Hepatocyte (in vitro differentiated cells): ENCODE data around the gene HES5.

Source experiments
- EZH2 ChIP-seq: fragments of 200-600 bp; sonication (generic); IDR thresholded peaks from 2 replicates; pipeline ENCODE4 v1.6.1; 2016; ENCODE audit warnings: antibody characterized with exemption, mild to moderate bottlenecking, borderline replicate concordance
- EZH2phosphoT487 ChIP-seq: fragments of 200-600 bp; sonication (generic); IDR thresholded peaks from one replicate; pipeline ENCODE4 v1.6.1; 2018; ENCODE audit warnings: antibody characterized with exemption, mild to moderate bottlenecking, low read depth, moderate library complexity; ENCODE audit not compliant: unreplicated experiment, severe bottlenecking
- TF ChIP-seq, protein P1 (sequence below): fragments of 200-600 bp; sonication (generic); IDR thresholded peaks from 2 replicates; pipeline ENCODE4 v1.5.1; 2016; ENCODE audit warnings: antibody characterized with exemption, mild to moderate bottlenecking; ENCODE audit not compliant: poor library complexity

- TF ChIP-seq, protein P1, sequence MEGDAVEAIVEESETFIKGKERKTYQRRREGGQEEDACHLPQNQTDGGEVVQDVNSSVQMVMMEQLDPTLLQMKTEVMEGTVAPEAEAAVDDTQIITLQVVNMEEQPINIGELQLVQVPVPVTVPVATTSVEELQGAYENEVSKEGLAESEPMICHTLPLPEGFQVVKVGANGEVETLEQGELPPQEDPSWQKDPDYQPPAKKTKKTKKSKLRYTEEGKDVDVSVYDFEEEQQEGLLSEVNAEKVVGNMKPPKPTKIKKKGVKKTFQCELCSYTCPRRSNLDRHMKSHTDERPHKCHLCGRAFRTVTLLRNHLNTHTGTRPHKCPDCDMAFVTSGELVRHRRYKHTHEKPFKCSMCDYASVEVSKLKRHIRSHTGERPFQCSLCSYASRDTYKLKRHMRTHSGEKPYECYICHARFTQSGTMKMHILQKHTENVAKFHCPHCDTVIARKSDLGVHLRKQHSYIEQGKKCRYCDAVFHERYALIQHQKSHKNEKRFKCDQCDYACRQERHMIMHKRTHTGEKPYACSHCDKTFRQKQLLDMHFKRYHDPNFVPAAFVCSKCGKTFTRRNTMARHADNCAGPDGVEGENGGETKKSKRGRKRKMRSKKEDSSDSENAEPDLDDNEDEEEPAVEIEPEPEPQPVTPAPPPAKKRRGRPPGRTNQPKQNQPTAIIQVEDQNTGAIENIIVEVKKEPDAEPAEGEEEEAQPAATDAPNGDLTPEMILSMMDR: no peak
- TF ChIP-seq EZH2: no peak
- no peak for TF ChIP-seq EZH2phosphoT487
These were observed 34.8 kb upstream of the HES5 start for GRCh38 chr1:2564815-2565374.
